ENCODE measurements around the gene QSER1. TPM values are rescaled to one million over a fixed set of nuclear protein-coding genes. Genes with fewer than 3 reads are reported as not detected.

Gene QSER1
- total and polyA plus RNA-seq, 10 of the 15 experiments (the other 5 are each of a cell fraction or from before 2014, with no cell fraction given): 2.1 to 15.0 (median 9.4) TPM

DNA sequence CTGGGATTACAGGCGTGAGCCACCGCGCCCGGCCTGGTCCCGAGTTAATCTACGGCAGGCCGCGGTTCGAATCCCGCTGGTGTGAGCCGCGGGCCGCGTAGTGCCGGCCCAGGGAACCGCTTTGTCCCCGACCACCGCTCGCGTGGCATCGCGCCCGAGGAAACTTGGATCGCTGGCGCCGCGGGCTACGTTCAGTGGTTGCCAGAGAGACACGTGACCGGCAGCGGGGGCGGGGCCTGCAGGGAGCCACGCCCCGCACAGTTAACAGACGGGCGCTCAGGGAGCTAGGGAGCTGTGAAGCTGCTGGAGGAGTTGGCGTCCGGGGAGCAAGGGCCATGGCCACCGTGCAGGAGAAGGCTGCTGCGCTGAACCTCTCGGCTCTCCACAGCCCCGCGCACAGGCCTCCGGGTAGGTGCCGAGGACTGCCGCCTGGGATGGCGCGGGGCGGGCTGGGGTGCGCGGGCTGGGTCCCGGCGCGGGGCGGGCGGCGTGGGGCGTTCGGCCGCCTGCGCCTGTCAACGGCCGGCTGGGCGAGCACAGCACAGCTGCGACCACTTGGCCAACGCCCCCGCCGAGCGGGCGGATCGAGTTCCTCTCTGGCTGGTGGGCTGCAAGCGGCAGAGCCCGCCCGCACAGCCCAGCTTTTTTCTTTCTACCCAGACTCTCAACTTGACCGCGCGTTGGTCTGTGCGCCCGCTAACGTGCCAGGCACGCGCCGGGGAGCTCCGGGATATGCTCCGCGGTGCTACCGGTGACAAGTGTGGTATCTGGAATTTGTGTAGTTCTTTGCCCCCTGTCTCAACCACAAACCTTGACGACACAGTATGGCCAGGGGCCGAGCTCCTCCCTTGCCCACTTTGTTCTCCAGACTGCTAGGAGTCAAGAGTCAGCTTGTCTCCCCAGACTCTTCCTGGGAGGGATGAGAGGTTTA, 123.3 kb downstream of the QSER1 start, which contains the start of gene DEPDC7 (continued):
- no peak for TF ChIP-seq RELA (IDR thresholded peaks at IDR 0.05; ENCODE audit: borderline replicate concordance, partially characterized antibody)
- TF ChIP-seq JUNB (IDR thresholded peaks at IDR 0.05): no peak
- no peak for TF ChIP-seq EP300 (IDR thresholded peaks at IDR 0.05; ENCODE audit: borderline replicate concordance in 1 of 2, control insufficient read depth in 1 of 2, low read depth in 2 of 2, low read length in 2 of 2)
- TF ChIP-seq, protein P1, sequence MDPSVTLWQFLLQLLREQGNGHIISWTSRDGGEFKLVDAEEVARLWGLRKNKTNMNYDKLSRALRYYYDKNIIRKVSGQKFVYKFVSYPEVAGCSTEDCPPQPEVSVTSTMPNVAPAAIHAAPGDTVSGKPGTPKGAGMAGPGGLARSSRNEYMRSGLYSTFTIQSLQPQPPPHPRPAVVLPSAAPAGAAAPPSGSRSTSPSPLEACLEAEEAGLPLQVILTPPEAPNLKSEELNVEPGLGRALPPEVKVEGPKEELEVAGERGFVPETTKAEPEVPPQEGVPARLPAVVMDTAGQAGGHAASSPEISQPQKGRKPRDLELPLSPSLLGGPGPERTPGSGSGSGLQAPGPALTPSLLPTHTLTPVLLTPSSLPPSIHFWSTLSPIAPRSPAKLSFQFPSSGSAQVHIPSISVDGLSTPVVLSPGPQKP (IDR thresholded peaks at IDR 0.05; ENCODE audit: low read depth, low read length): no peak
- TF ChIP-seq, protein P2, sequence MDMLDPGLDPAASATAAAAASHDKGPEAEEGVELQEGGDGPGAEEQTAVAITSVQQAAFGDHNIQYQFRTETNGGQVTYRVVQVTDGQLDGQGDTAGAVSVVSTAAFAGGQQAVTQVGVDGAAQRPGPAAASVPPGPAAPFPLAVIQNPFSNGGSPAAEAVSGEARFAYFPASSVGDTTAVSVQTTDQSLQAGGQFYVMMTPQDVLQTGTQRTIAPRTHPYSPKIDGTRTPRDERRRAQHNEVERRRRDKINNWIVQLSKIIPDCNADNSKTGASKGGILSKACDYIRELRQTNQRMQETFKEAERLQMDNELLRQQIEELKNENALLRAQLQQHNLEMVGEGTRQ (IDR thresholded peaks at IDR 0.05; ENCODE audit: borderline replicate concordance, low read depth, low read length): peak; percentile 41; the same call in 1 of the 2 replicates
- no peak for TF ChIP-seq CHD4 (IDR thresholded peaks at IDR 0.05)
- peak; percentile 67 to 84 for TF ChIP-seq BHLHE40 (IDR thresholded peaks at IDR 0.05; ENCODE audit: borderline replicate concordance in 1 of 2, low read depth in 2 of 2, low read length in 1 of 2)
- TF ChIP-seq MEF2B (IDR thresholded peaks at IDR 0.05; ENCODE audit: partially characterized antibody, poor library complexity, severe bottlenecking): no peak
- TF ChIP-seq HDGF (IDR thresholded peaks at IDR 0.05): no peak
- TF ChIP-seq CHD2 (IDR thresholded peaks at IDR 0.05; ENCODE audit: borderline replicate concordance, low read depth, low read length): no peak
- TF ChIP-seq RAD51 (IDR thresholded peaks at IDR 0.05): peak; percentile 73; the same call in 1 of the 2 replicates
- TF ChIP-seq POLR2AphosphoS5 (IDR thresholded peaks at IDR 0.05; ENCODE audit: low read length): no peak
- TF ChIP-seq, protein P3, sequence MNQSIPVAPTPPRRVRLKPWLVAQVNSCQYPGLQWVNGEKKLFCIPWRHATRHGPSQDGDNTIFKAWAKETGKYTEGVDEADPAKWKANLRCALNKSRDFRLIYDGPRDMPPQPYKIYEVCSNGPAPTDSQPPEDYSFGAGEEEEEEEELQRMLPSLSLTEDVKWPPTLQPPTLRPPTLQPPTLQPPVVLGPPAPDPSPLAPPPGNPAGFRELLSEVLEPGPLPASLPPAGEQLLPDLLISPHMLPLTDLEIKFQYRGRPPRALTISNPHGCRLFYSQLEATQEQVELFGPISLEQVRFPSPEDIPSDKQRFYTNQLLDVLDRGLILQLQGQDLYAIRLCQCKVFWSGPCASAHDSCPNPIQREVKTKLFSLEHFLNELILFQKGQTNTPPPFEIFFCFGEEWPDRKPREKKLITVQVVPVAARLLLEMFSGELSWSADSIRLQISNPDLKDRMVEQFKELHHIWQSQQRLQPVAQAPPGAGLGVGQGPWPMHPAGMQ (IDR thresholded peaks at IDR 0.05; ENCODE audit: borderline replicate concordance): no peak
- TF ChIP-seq, protein P4, sequence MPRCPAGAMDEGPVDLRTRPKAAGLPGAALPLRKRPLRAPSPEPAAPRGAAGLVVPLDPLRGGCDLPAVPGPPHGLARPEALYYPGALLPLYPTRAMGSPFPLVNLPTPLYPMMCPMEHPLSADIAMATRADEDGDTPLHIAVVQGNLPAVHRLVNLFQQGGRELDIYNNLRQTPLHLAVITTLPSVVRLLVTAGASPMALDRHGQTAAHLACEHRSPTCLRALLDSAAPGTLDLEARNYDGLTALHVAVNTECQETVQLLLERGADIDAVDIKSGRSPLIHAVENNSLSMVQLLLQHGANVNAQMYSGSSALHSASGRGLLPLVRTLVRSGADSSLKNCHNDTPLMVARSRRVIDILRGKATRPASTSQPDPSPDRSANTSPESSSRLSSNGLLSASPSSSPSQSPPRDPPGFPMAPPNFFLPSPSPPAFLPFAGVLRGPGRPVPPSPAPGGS (IDR thresholded peaks at IDR 0.05; ENCODE audit: borderline replicate concordance, insufficient read depth, low read depth, low read length, poor library complexity, severe bottlenecking): no peak
- TF ChIP-seq, protein P5, sequence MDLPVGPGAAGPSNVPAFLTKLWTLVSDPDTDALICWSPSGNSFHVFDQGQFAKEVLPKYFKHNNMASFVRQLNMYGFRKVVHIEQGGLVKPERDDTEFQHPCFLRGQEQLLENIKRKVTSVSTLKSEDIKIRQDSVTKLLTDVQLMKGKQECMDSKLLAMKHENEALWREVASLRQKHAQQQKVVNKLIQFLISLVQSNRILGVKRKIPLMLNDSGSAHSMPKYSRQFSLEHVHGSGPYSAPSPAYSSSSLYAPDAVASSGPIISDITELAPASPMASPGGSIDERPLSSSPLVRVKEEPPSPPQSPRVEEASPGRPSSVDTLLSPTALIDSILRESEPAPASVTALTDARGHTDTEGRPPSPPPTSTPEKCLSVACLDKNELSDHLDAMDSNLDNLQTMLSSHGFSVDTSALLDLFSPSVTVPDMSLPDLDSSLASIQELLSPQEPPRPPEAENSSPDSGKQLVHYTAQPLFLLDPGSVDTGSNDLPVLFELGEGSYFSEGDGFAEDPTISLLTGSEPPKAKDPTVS (IDR thresholded peaks at IDR 0.05; ENCODE audit: low read depth, low read length): no peak
- no peak for TF ChIP-seq MYC (IDR thresholded peaks at IDR 0.05; ENCODE audit: insufficient read depth, insufficient read length, insufficient replicate concordance, low read length, severe bottlenecking)
- no peak for TF ChIP-seq SIN3A (IDR thresholded peaks at IDR 0.05; ENCODE audit: low read depth, low read length)
- no peak for TF ChIP-seq YBX1 (IDR thresholded peaks at IDR 0.05)
- no peak for TF ChIP-seq IRF4 (IDR thresholded peaks at IDR 0.05; ENCODE audit: low read depth, low read length)
- TF ChIP-seq EZH2 (IDR thresholded peaks at IDR 0.05; ENCODE audit: borderline replicate concordance, control insufficient read depth, low read depth, low read length): no peak
- TF ChIP-seq NFYB (IDR thresholded peaks at IDR 0.05; ENCODE audit: insufficient read depth, low read depth, low read length): peak; percentile 60; the same call in 1 of the 2 replicates
- no peak for TF ChIP-seq ZNF217 (IDR thresholded peaks at IDR 0.05)
- TF ChIP-seq FOXM1 (IDR thresholded peaks at IDR 0.05; ENCODE audit: low read depth, low read length): no peak

Measured in GM12878 (cell line).